HG03378 (cell line): Measurements from ENCODE around the gene DNAAF1.
A peak's percentile ranks its signal among the peaks of the same experiment; 100 is the strongest.
"Not testable (repeated sequence)": the region's sequence is repeated elsewhere in the genome, so short reads cannot be mapped to it uniquely, and the experiment has no call there.

Experiments
- ATAC-seq: cut with Tn5 transposase; IDR thresholded peaks from one replicate; pipeline ENCODE4 v1.9.1; 2021; ENCODE audit warnings: mild to moderate bottlenecking, moderate library complexity; ENCODE audit not compliant: unreplicated experiment

DNAAF1 gene

GRCh38 chr16:84182680-84183571 is 37.8 kb downstream of the DNAAF1 start:
- no peak for ATAC-seq

- ATAC-seq: no peak
Measured at GRCh38 chr16:84183572-84183875, 38.4 kb downstream of the DNAAF1 start.

- ATAC-seq: no peak
Measured at GRCh38 chr16:84183911-84184591, 38.9 kb downstream of the DNAAF1 start.

- no peak for ATAC-seq
Measured at GRCh38 chr16:84184775-84185174, 39.7 kb downstream of the DNAAF1 start.

DNA sequence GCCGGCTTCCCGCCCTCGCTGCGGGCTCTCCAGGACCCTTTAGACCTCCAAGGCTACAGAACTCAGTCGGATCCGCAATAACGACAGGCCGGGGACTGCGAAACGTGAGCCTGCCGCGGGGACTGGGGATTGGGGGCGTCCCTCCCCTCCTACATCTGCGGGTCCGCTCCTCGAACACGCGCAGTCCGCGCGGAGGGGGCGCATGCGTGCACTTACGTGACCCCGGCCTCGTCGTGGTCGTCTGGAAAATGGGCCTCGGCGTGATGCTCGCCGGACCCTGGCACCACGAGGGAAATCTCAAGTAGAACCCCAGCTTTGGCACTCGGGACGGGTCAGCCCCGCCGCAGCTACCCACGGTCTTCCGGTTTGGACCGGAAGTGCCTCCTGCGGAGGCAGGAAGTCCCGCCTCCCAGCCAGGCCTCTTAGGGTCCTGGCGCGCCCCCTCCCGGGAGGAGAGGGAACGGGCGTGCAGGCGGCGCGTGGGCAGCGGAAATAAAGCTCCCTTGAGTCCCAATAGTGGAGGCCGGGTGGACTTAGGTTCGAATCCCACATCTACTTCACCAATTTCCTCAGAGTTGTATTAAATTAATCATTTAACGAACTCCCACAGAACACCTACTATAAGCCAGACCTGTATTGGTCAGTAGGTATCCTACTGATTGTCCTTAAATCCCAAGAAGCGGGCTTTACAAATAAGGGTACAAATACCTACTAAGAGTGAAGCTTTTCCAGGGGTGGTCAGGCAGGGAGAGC is 41.8 kb downstream of the DNAAF1 start, which contains the start of gene TAF1C:
Gene TAF1C (minus strand): TSS at position 373 of the 753 bp plus-strand sequence. CDS start 2,069 bp downstream, outside the sequence.
- peak; percentile 72 for ATAC-seq

- ATAC-seq: no peak
Measured at GRCh38 chr16:84190731-84191388, 45.8 kb downstream of the DNAAF1 start, which contains the start of gene ADAD2. TSS of gene ADAD2 (plus strand) at chr16:84191157. CDS start at chr16:84191231, 74 bp downstream.

- ATAC-seq: no peak
Measured at GRCh38 chr16:84191466-84191865, 46.4 kb downstream of the DNAAF1 start.

- ATAC-seq: no peak
Measured at GRCh38 chr16:84193480-84193879, 48.4 kb downstream of the DNAAF1 start.

- ATAC-seq: no peak
Measured at GRCh38 chr16:84194018-84194417, 48.9 kb downstream of the DNAAF1 start.

GRCh38 chr16:84194470-84195200 is 49.5 kb downstream of the DNAAF1 start:
- ATAC-seq: no peak

DNA sequence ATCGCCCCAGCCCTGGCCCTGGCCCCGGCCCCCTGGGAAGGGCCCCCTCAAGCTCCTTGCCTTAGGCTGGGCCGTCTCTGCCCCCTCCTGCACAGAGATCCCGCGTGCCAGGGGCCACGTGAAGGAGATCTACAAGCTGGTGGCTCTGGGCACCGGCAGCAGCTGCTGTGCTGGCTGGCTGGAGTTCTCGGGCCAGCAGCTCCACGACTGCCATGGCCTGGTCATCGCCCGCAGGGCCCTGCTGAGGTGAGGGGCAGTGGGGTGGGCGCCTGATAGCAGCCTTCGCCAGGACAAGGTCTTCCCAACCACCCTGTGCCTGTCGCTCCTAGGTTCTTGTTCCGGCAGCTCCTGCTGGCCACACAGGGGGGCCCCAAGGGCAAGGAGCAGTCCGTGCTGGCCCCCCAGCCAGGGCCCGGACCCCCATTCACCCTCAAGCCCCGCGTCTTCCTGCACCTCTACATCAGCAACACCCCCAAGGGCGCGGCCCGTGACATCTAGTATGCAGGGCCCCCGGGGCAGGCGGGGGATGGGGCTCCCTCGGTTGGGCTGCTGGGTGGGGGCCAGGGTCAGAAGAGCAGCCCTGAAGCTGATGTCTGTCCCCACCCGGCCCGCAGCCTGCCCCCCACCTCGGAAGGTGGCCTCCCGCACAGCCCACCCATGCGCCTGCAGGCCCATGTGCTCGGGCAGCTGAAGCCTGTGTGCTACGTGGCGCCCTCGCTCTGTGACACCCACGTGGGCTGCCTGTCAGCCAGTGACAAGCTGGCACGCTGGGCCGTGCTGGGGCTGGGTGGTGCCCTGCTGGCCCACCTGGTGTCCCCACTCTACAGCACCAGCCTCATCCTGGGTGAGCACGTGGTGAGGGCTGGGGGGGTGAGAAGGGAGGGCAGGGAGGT is 50.3 kb downstream of the DNAAF1 start:
- ATAC-seq: no peak

DNA sequence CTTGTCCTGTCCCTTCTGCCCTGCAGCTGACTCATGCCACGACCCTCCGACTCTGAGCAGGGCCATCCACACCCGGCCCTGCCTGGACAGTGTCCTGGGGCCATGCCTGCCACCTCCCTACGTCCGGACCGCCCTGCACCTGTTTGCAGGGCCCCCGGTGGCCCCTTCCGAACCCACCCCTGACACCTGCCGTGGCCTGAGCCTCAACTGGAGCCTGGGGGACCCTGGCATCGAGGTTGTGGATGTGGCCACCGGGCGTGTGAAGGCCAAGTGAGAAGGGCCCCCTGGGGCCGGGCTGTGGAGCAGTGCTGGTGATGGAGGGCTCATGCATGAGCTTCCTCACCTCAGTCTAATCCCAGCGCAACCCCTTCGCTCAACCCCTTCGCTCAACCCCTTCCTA is 51.0 kb downstream of the DNAAF1 start:
- no peak for ATAC-seq

GRCh38 chr16:84196727-84197394 is 51.8 kb downstream of the DNAAF1 start:
- ATAC-seq: no peak

DNA sequence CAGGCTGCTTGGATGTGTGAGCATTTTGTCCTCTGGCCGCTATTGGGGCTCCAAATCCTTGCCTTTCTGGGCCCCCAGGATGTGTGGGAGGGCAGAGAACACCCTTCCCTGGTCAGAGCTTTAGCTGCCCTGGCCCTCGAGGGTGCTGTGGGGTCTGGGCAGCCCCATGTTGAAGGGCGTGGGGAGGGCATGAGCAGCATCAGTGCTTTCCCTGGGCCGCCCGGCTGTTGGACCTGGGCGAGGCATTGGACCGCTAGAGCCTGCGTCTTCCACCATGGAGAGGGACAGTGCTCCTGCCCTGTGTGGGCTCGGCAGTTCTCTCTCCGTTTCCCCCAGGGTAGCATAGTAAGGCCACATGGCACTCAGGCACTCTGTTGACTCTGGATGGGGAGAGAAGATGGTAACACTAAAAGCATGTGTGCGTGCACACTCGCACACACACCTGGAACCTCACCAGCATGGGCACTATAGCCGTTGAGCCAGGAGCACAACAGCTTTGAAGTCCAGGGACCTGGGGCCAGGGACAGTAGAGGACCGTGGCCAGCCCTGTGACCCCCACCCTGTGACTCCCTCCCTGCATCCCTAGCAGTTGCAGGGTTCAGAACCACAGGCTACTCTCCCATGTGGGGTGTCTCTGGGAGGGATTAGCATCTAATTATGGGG is 52.5 kb downstream of the DNAAF1 start:
- ATAC-seq: no peak

DNA sequence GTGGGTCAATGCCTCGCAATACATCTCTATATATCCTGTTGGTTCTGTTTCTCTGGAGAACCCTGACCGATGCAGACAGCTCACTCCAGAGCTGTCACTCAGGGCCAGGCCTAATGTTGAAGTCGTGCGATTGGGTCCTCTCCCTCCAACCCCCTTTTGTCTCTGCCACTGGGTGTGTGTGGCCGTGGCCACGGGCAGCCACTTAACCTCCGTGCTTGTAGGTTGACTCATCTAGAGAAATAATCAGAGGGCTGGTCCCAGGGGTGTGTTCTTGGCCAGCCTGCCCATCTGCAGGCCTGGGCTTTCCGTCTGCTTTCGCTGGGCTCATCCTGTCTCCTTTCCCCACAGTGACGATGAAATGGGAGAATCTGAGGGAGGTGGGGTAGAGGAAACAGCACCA is 53.3 kb downstream of the DNAAF1 start:
- no peak for ATAC-seq

GRCh38 chr16:84199097-84199496 is 54.0 kb downstream of the DNAAF1 start:
- ATAC-seq: no peak

DNA sequence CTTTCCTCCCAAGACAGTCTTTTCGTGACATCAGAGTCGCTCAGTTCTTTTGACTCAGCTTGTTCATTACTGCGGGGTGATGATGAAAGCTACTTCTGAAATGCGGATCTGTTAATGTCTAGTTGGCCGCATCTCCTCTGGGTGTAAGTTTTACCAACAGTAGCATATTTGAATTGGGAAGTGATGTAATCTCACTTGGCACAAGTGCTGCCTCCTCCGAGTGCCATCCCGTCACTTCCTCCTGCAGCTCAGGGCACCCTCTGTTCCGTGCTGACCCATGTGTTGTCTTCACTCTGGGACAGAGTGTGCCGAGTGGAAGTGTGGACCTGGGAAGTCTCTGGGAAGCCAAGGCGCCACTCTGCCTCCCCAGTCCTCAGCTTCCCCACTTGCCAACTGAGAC is 54.8 kb downstream of the DNAAF1 start:
- ATAC-seq: no peak

GRCh38 chr16:84204551-84204950 is 59.4 kb downstream of the DNAAF1 start:
- ATAC-seq: not testable (repeated sequence)
